OCI-LY1 (cell line): ENCODE data around the gene VAV2.

Experiments used
- H2AFZ ChIP-seq: fragments of 200-600 bp; sonication (generic), shearing (Covaris generic); 2 replicates; pipeline ENCODE4 v1.6.0; 2014; ENCODE audit warnings: antibody characterized with exemption, mild to moderate bottlenecking, low read length
- H3F3A ChIP-seq: fragments of 200-600 bp; sonication (generic), shearing (Covaris generic); 2 replicates; pipeline ENCODE4 v1.6.0; 2014; ENCODE audit warnings: mild to moderate bottlenecking, antibody characterized with exemption, low read length, moderate library complexity; ENCODE audit not compliant: insufficient read depth
- H3K27ac ChIP-seq: fragments of 200-600 bp; sonication (generic); 2 replicates; pipeline ENCODE4 v1.5.1; 2014; ENCODE audit warnings: low read length, mixed run types, mild to moderate bottlenecking, low read depth; ENCODE audit not compliant: poor library complexity, severe bottlenecking
- H3K27me3 ChIP-seq: fragments of 200-600 bp; sonication (generic); 2 replicates; pipeline ENCODE4 v1.6.0; 2014; ENCODE audit warnings: antibody characterized with exemption, mild to moderate bottlenecking, low read length, moderate library complexity; ENCODE audit not compliant: insufficient read depth
- H3K36me3 ChIP-seq: fragments of 200-600 bp; sonication (generic); 2 replicates; pipeline ENCODE4 v1.6.1; 2014; ENCODE audit warnings: mild to moderate bottlenecking, antibody characterized with exemption, low read length, moderate library complexity, mixed read lengths; ENCODE audit not compliant: insufficient read depth
- H3K4me1 ChIP-seq: fragments of 200-600 bp; sonication (generic); 2 replicates; pipeline ENCODE4 v1.5.1; 2014; ENCODE audit warnings: mild to moderate bottlenecking, low read length, moderate library complexity; ENCODE audit not compliant: insufficient read depth, severe bottlenecking
- H3K4me2 ChIP-seq: fragments of 200-600 bp; sonication (generic), shearing (Covaris generic); 2 replicates; pipeline ENCODE4 v1.6.1; 2014; ENCODE audit warnings: low read length
- H3K4me3 ChIP-seq: fragments of 200-600 bp; sonication (generic); 2 replicates; pipeline ENCODE4 v1.5.1; 2014; ENCODE audit warnings: low read length, low read depth, mild to moderate bottlenecking, mixed read lengths; ENCODE audit not compliant: poor library complexity, severe bottlenecking
- H3K79me2 ChIP-seq: fragments of 200-600 bp; shearing (Covaris generic); 2 replicates; pipeline ENCODE4 v1.6.1; 2016; ENCODE audit warnings: mixed run types, low read length, mixed read lengths; ENCODE audit not compliant: insufficient read depth
- H3K9ac ChIP-seq: fragments of 200-600 bp; sonication (generic), shearing (Covaris generic); 2 replicates; pipeline ENCODE4 v1.6.1; 2014; ENCODE audit warnings: mild to moderate bottlenecking, low read length, mixed read lengths
- H3K9me2 ChIP-seq: fragments of 200-600 bp; sonication (generic), shearing (Covaris generic); 2 replicates; pipeline ENCODE4 v1.6.1; 2014; ENCODE audit warnings: low read depth, mild to moderate bottlenecking, low read length, mixed read lengths
- H3K9me3 ChIP-seq: fragments of 200-600 bp; shearing (Covaris generic); 2 replicates; pipeline ENCODE4 v1.6.1; 2014; ENCODE audit warnings: low read length, mixed read lengths
- H4K20me1 ChIP-seq: fragments of 200-600 bp; sonication (generic), shearing (Covaris generic); 2 replicates; pipeline ENCODE4 v1.6.0; 2016; ENCODE audit warnings: mild to moderate bottlenecking, low read length; ENCODE audit not compliant: insufficient read depth
- EZH2 ChIP-seq: fragments of 200-600 bp; sonication (generic), shearing (Covaris generic); IDR thresholded peaks from 2 replicates; pipeline ENCODE4 v1.8.0; 2017; ENCODE audit warnings: borderline replicate concordance, mixed run types, mild to moderate bottlenecking, antibody characterized with exemption, low read length, moderate library complexity, mixed read lengths
- TF ChIP-seq, protein P1 (sequence below): fragments of 200-600 bp; sonication (generic), shearing (Covaris generic); IDR thresholded peaks from 2 replicates; pipeline ENCODE4 v1.5.1; 2017; ENCODE audit warnings: mild to moderate bottlenecking, antibody characterized with exemption, low read length, moderate library complexity, mixed read lengths

The VAV2 gene

GRCh38 chr9:133951265-133951664 lies 40.9 kb downstream of the VAV2 start:
- TF ChIP-seq EZH2, result no peak
- TF ChIP-seq, protein P1, sequence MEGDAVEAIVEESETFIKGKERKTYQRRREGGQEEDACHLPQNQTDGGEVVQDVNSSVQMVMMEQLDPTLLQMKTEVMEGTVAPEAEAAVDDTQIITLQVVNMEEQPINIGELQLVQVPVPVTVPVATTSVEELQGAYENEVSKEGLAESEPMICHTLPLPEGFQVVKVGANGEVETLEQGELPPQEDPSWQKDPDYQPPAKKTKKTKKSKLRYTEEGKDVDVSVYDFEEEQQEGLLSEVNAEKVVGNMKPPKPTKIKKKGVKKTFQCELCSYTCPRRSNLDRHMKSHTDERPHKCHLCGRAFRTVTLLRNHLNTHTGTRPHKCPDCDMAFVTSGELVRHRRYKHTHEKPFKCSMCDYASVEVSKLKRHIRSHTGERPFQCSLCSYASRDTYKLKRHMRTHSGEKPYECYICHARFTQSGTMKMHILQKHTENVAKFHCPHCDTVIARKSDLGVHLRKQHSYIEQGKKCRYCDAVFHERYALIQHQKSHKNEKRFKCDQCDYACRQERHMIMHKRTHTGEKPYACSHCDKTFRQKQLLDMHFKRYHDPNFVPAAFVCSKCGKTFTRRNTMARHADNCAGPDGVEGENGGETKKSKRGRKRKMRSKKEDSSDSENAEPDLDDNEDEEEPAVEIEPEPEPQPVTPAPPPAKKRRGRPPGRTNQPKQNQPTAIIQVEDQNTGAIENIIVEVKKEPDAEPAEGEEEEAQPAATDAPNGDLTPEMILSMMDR, result no peak
- Histone ChIP-seq H3F3A (no peaks in the 10 kb centered on the region), H3K79me2 (no peaks in the 10 kb centered on the region)

DNA sequence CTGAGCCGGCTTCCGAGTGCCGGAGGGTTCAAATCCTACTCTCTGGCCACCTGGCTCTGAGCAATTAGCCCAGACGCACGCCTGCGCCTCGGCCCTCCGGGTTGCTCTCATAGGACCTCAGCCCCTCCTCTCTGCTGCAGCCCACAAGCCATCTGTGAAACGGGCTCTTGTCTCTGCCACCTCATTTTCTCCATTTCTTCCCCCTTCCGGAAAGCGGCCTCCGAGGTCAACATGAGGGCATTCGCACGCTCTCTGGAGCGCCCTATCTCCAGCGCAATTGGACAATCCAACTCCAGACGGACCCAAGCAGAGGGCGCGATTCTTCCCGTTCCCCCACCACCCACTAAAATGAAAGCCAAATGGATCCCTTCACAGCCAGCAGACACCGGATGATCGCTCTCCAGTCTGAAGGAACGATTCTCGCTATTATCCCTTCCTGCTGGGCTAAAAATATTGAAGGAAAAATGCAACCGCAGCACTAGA lies 41.5 kb downstream of the VAV2 start:
- TF ChIP-seq, protein P1, result no peak
- TF ChIP-seq EZH2, result no peak
- no peak overlapping the region for H3K9ac ChIP-seq
- H3K4me1 ChIP-seq, result no peaks in the 10 kb centered on the region
- no peaks in the 10 kb centered on the region for H3K9me2 ChIP-seq
- no peak overlapping the region for H3K4me2 ChIP-seq
- H3K9me3 ChIP-seq, result no peaks in the 10 kb centered on the region
- H3K27ac ChIP-seq, result no peak overlapping the region
- H3K79me2 ChIP-seq, result no peaks in the 10 kb centered on the region
- H3K36me3 ChIP-seq, result no peaks in the 10 kb centered on the region
- H3K4me3 ChIP-seq, result no peak overlapping the region
- H4K20me1 ChIP-seq, result no peaks in the 10 kb centered on the region
- no peak overlapping the region for H2AFZ ChIP-seq
- H3F3A ChIP-seq, result no peaks in the 10 kb centered on the region
- H3K27me3 ChIP-seq, result peaks cover 9% of the 10 kb centered on the region

More at GRCh38 chr9:133951265-133951664, 40.9 kb downstream of the VAV2 start:
- no peak overlapping the region for H2AFZ ChIP-seq
- H3K4me1 ChIP-seq, result no peaks in the 10 kb centered on the region
- H3K4me3 ChIP-seq, result no peak overlapping the region
- H3K9me2 ChIP-seq, result no peaks in the 10 kb centered on the region
- H4K20me1 ChIP-seq, result no peaks in the 10 kb centered on the region
- H3K9me3 ChIP-seq, result no peaks in the 10 kb centered on the region
- no peaks in the 10 kb centered on the region for H3K36me3 ChIP-seq
- H3K27me3 ChIP-seq, result peaks cover 9% of the 10 kb centered on the region
- H3K9ac ChIP-seq, result no peak overlapping the region
- no peak overlapping the region for H3K27ac ChIP-seq
- H3K4me2 ChIP-seq, result no peak overlapping the region

- Histone ChIP-seq H3K9ac (no peak overlapping the region), H3K9me3 (no peaks in the 10 kb centered on the region), H3K4me1 (no peaks in the 10 kb centered on the region)
Measured at GRCh38 chr9:133950192-133950591, 41.9 kb downstream of the VAV2 start.

More at GRCh38 chr9:133950192-133950591, 41.9 kb downstream of the VAV2 start:
- Histone ChIP-seq H3K4me2 (no peak overlapping the region), H3K27ac (no peak overlapping the region), H3K79me2 (no peaks in the 10 kb centered on the region), H3K36me3 (no peaks in the 10 kb centered on the region), H3K4me3 (no peak overlapping the region), H3K27me3 (peaks cover 9% of the 10 kb centered on the region), H2AFZ (no peak overlapping the region), H3K9me2 (no peaks in the 10 kb centered on the region), H4K20me1 (no peaks in the 10 kb centered on the region), H3F3A (no peaks in the 10 kb centered on the region)
- TF ChIP-seq, protein P1, result no peak
- TF ChIP-seq EZH2, result no peak
